ENCODE data around the gene TMEM82.

Gene TMEM82

GRCh38 chr1:15734296-15734695 lies 8.0 kb upstream of the TMEM82 start:
- in situ Hi-C loops (cut with HindIII; ENCODE audit: low sequenced_read_pairs): loop anchor here (5.0 kb wide), 1 partner anchor 82 kb away; no protein-coding TSS in a partner anchor

GRCh38 chr1:15734901-15735300 lies 7.4 kb upstream of the TMEM82 start:
- in situ Hi-C loops (cut with HindIII; ENCODE audit: low sequenced_read_pairs): loop anchor here (5.0 kb wide), 1 partner anchor 83 kb away; no protein-coding TSS in a partner anchor

GRCh38 chr1:15735304-15736037 lies 6.8 kb upstream of the TMEM82 start:
- in situ Hi-C loops (cut with HindIII; ENCODE audit: low sequenced_read_pairs): no loop called here

GRCh38 chr1:15736038-15736891 lies 6.0 kb upstream of the TMEM82 start, which contains the start of gene SLC25A34:
SLC25A34 (plus strand) TSS chr1:15736258; CDS start chr1:15736486, 228 bp downstream.
- in situ Hi-C loops (cut with HindIII; ENCODE audit: low sequenced_read_pairs): no loop called here

GRCh38 chr1:15736892-15737261 lies 5.4 kb upstream of the TMEM82 start:
- in situ Hi-C loops (cut with HindIII; ENCODE audit: low sequenced_read_pairs): no loop called here

GRCh38 chr1:15737324-15738319 lies 4.7 kb upstream of the TMEM82 start:
- in situ Hi-C loops (cut with HindIII; ENCODE audit: low sequenced_read_pairs): no loop called here

- in situ Hi-C loops (cut with HindIII; ENCODE audit: low sequenced_read_pairs): no loop called here
Observed at GRCh38 chr1:15738416-15739113, 3.7 kb upstream of the TMEM82 start.

- in situ Hi-C loops (cut with HindIII; ENCODE audit: low sequenced_read_pairs): no loop called here
Observed at GRCh38 chr1:15739259-15739658, 3.0 kb upstream of the TMEM82 start.

GRCh38 chr1:15739745-15740144 lies 2.6 kb upstream of the TMEM82 start:
- in situ Hi-C loops (cut with HindIII; ENCODE audit: low sequenced_read_pairs): no loop called here

GRCh38 chr1:15740924-15741850 lies 1.1 kb upstream of the TMEM82 start:
- in situ Hi-C loops (cut with HindIII; ENCODE audit: low sequenced_read_pairs): no loop called here

GRCh38 chr1:15744122-15744679 lies 1.9 kb downstream of the TMEM82 start:
- in situ Hi-C loops (cut with HindIII; ENCODE audit: low sequenced_read_pairs): no loop called here

GRCh38 chr1:15747378-15747777 lies 5.1 kb downstream of the TMEM82 start:
- in situ Hi-C loops (cut with HindIII; ENCODE audit: low sequenced_read_pairs): no loop called here

GRCh38 chr1:15748264-15748663 lies 6.0 kb downstream of the TMEM82 start:
- in situ Hi-C loops (cut with HindIII; ENCODE audit: low sequenced_read_pairs): no loop called here

- in situ Hi-C loops (cut with HindIII; ENCODE audit: low sequenced_read_pairs): no loop called here
Observed at GRCh38 chr1:15748690-15749398, 6.5 kb downstream of the TMEM82 start.

- in situ Hi-C loops (cut with HindIII; ENCODE audit: low sequenced_read_pairs): no loop called here
Observed at GRCh38 chr1:15749399-15750291, 7.3 kb downstream of the TMEM82 start.

- in situ Hi-C loops (cut with HindIII; ENCODE audit: low sequenced_read_pairs): no loop called here
Observed at GRCh38 chr1:15750924-15751323, 8.6 kb downstream of the TMEM82 start.

- in situ Hi-C loops (cut with HindIII; ENCODE audit: low sequenced_read_pairs): no loop called here
Observed at GRCh38 chr1:15751717-15752116, 9.4 kb downstream of the TMEM82 start.
